Measurements from ENCODE around the gene ANKRD40CL. TPM values are rescaled to one million over a fixed set of nuclear protein-coding genes. Genes with fewer than 3 reads are reported as not detected.
A peak's percentile ranks its signal among the peaks of the same experiment; 100 is the strongest.

ANKRD40CL gene
- total RNA-seq, 1 experiment from 2014 or later: not detected

GRCh38 chr17:50737118-50737698 lies 30.1 kb downstream of the ANKRD40CL start:
- TF ChIP-seq CTCF (IDR thresholded peaks at IDR 0.05; ENCODE audit: unreplicated experiment): no peak
- DNase-seq: no peak
- intact Hi-C loops (cut with micrococcal nuclease; ENCODE audit: unreplicated experiment): no loop called here
- Mint-ChIP-seq H3K4me3 (ENCODE audit: low read depth, unreplicated experiment) (no peak overlapping the region), H3K27me3 (ENCODE audit: unreplicated experiment) (no peaks in the 10 kb centered on the region), H3K27ac (ENCODE audit: unreplicated experiment) (no peak overlapping the region), H3K4me1 (ENCODE audit: low read depth, unreplicated experiment) (peaks cover 21% of the 10 kb centered on the region), H3K9me3 (ENCODE audit: low read depth, unreplicated experiment) (no peaks in the 10 kb centered on the region), H3K36me3 (ENCODE audit: insufficient read depth, unreplicated experiment) (peaks cover 65% of the 10 kb centered on the region)
- no TSS peak for BruUV-seq (replicated peaks)
- CTCF ChIA-PET: no interaction called here

GRCh38 chr17:50735287-50735686 lies 32.0 kb downstream of the ANKRD40CL start:
- peaks cover 34% of the 10 kb centered on the region for H3K4me1 Mint-ChIP-seq (ENCODE audit: low read depth, unreplicated experiment)
- no peak for DNase-seq
- no peak overlapping the region for H3K4me3 Mint-ChIP-seq (ENCODE audit: low read depth, unreplicated experiment)
- peaks cover 57% of the 10 kb centered on the region for H3K36me3 Mint-ChIP-seq (ENCODE audit: insufficient read depth, unreplicated experiment)
- TF ChIP-seq CTCF (IDR thresholded peaks at IDR 0.05; ENCODE audit: unreplicated experiment): no peak
- BruUV-seq (replicated peaks): no TSS peak
- CTCF ChIA-PET: interaction anchor here (0.6 kb wide), 1 partner anchor 107 kb away, joined by 3 read pairs; no protein-coding TSS in a partner anchor
- H3K27ac Mint-ChIP-seq (ENCODE audit: unreplicated experiment): no peak overlapping the region
- intact Hi-C loops (cut with micrococcal nuclease; ENCODE audit: unreplicated experiment): no loop called here
- H3K9me3 Mint-ChIP-seq (ENCODE audit: low read depth, unreplicated experiment): no peaks in the 10 kb centered on the region
- H3K27me3 Mint-ChIP-seq (ENCODE audit: unreplicated experiment): no peaks in the 10 kb centered on the region

GRCh38 chr17:50731575-50732460 lies 35.5 kb downstream of the ANKRD40CL start:
- H3K4me1 Mint-ChIP-seq (ENCODE audit: low read depth, unreplicated experiment): peaks cover 45% of the 10 kb centered on the region
- H3K27me3 Mint-ChIP-seq (ENCODE audit: unreplicated experiment): no peaks in the 10 kb centered on the region
- intact Hi-C loops (cut with micrococcal nuclease; ENCODE audit: unreplicated experiment): no loop called here
- H3K36me3 Mint-ChIP-seq (ENCODE audit: insufficient read depth, unreplicated experiment): peaks cover 31% of the 10 kb centered on the region
- no peaks in the 10 kb centered on the region for H3K9me3 Mint-ChIP-seq (ENCODE audit: low read depth, unreplicated experiment)
- BruUV-seq (replicated peaks): no TSS peak
- TF ChIP-seq CTCF (IDR thresholded peaks at IDR 0.05; ENCODE audit: unreplicated experiment): no peak
- CTCF ChIA-PET: no interaction called here
- H3K4me3 Mint-ChIP-seq (ENCODE audit: low read depth, unreplicated experiment): no peak overlapping the region
- peak overlapping the region; percentile 45 for H3K27ac Mint-ChIP-seq (ENCODE audit: unreplicated experiment)
- no peak for DNase-seq

- Mint-ChIP-seq H3K4me1 (ENCODE audit: low read depth, unreplicated experiment) (peaks cover 58% of the 10 kb centered on the region), H3K27me3 (ENCODE audit: unreplicated experiment) (no peaks in the 10 kb centered on the region), H3K9me3 (ENCODE audit: low read depth, unreplicated experiment) (no peaks in the 10 kb centered on the region), H3K36me3 (ENCODE audit: insufficient read depth, unreplicated experiment) (peaks cover 38% of the 10 kb centered on the region), H3K4me3 (ENCODE audit: low read depth, unreplicated experiment) (no peak overlapping the region), H3K27ac (ENCODE audit: unreplicated experiment) (no peak overlapping the region)
- intact Hi-C loops (cut with micrococcal nuclease; ENCODE audit: unreplicated experiment): no loop called here
- CTCF ChIA-PET: no interaction called here
- no peak for DNase-seq
- no peak for TF ChIP-seq CTCF (IDR thresholded peaks at IDR 0.05; ENCODE audit: unreplicated experiment)
- no TSS peak for BruUV-seq (replicated peaks)
These were observed 38.2 kb downstream of the ANKRD40CL start for GRCh38 chr17:50728881-50729765.
